Mesendoderm (in vitro differentiated cells): ENCODE results near the gene HAL.

Experiments
- DNase-seq: peaks from one replicate; pipeline ENCODE4 v3.0.0; 2013
- H2AK5ac ChIP-seq: 2 replicates; pipeline ENCODE4 v1.6.1; 2013; ENCODE audit warnings: low read length, inconsistent platforms
- H2BK120ac ChIP-seq: 2 replicates; pipeline ENCODE4 v1.6.1; 2013; ENCODE audit warnings: low read depth, mild to moderate bottlenecking, low read length, moderate library complexity, mixed read lengths
- H2BK15ac ChIP-seq: replicated peaks from 2 replicates; pipeline ENCODE4 v1.6.1; 2013; ENCODE audit warnings: low read depth, mild to moderate bottlenecking, moderate library complexity
- H2BK5ac ChIP-seq: 2 replicates; pipeline ENCODE4 v1.6.1; 2013; ENCODE audit warnings: low read length, inconsistent platforms
- H3K18ac ChIP-seq: 2 replicates; pipeline ENCODE4 v1.6.1; 2013; ENCODE audit warnings: mild to moderate bottlenecking, low read length, mixed read lengths
- H3K23ac ChIP-seq: one replicate; pipeline ENCODE4 v1.6.1; 2013; ENCODE audit warnings: low read length
- H3K27ac ChIP-seq: 2 replicates; pipeline ENCODE4 v1.5.1; 2013; ENCODE audit warnings: low read depth, mild to moderate bottlenecking, inconsistent platforms, low read length, moderate library complexity
- H3K27me3 ChIP-seq: 2 replicates; pipeline ENCODE4 v1.6.1; 2013; ENCODE audit warnings: low read length, control low read depth, mild to moderate bottlenecking, inconsistent platforms; ENCODE audit not compliant: insufficient read depth, poor library complexity
- H3K36me3 ChIP-seq: 2 replicates; pipeline ENCODE4 v1.6.1; 2013; ENCODE audit warnings: low read length, inconsistent platforms; ENCODE audit not compliant: control insufficient read depth, insufficient read depth
- H3K4ac ChIP-seq: one replicate; pipeline ENCODE4 v1.6.1; 2013; ENCODE audit warnings: low read depth, mild to moderate bottlenecking, low read length, moderate library complexity
- H3K4me1 ChIP-seq: 2 replicates; pipeline ENCODE4 v1.6.1; 2013; ENCODE audit warnings: low read depth, low read length, inconsistent platforms; ENCODE audit not compliant: control insufficient read depth
- H3K4me2 ChIP-seq: 2 replicates; pipeline ENCODE4 v1.6.1; 2013; ENCODE audit warnings: low read length
- H3K4me3 ChIP-seq: 2 replicates; pipeline ENCODE4 v1.5.1; 2013; ENCODE audit warnings: mild to moderate bottlenecking, low read length
- H3K56ac ChIP-seq: one replicate; pipeline ENCODE4 v1.6.1; 2013; ENCODE audit warnings: low read length
- H3K79me1 ChIP-seq: 2 replicates; pipeline ENCODE4 v1.6.1; 2013; ENCODE audit warnings: low read length, inconsistent platforms
- H3K79me2 ChIP-seq: 2 replicates; pipeline ENCODE4 v1.6.1; 2013; ENCODE audit warnings: mild to moderate bottlenecking, low read length; ENCODE audit not compliant: control insufficient read depth, insufficient read depth
- H3K9ac ChIP-seq: 2 replicates; pipeline ENCODE4 v1.6.1; 2013; ENCODE audit warnings: low read length, inconsistent platforms
- H4K5ac ChIP-seq: one replicate; pipeline ENCODE4 v1.6.1; 2013; ENCODE audit warnings: low read length
- H4K8ac ChIP-seq: one replicate; pipeline ENCODE4 v1.6.1; 2013; ENCODE audit warnings: low read depth, mild to moderate bottlenecking, control low read depth, low read length, moderate library complexity
- WGBS: extraction: QIAGEN DNeasy Blood & Tissue Kit; methylation state at CpG from one replicate; pipeline ENCODE4 v1.1.7; 2013; ENCODE audit warnings: low lambda C conversion rate, missing lambda C conversion rate; ENCODE audit not compliant: insufficient coverage; ENCODE audit errors: extremely low coverage; 5-methylcytosine and 5-hydroxymethylcytosine counted together

The HAL gene

DNA sequence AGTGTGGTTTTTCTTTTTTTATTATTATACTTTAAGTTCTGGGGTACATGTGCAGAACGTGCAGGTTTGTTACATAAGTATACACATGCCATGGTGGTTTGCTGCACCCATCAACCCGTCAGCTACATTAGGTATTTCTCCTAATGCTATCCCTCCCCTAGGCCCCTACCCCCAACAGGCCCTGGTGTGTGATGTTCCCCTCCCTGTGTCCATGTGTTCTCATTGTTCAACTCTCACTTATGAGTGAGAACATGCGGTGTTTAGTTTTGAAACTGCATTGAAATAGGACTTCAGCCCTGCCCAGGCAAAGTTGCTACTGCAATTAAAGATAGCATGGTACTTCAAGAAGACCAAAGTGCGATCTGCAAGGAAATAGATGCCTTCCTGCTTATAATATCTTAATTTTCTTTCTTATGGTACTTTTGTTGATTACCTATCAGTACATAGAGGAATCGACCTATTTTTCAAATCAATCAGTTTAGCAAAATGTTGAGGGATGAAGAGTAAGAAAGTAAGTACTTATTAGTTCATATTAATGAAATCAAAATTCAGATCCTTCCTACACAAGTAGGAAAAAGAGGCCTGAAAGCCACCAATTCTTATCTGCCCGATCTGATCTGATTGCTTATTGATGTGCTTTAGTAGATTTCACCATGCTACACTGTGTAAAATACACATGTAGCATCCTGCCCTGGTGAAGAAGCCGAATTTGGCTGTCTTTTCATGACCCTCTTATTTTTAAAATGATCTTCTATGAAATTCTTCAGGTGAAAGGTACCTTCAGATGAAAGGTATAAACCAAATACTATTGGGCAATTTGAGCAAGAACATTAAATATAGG, 37.6 kb upstream of the HAL start:
- no peak overlapping the region for H3K4ac ChIP-seq
- no peak overlapping the region for H4K8ac ChIP-seq
- H3K36me3 ChIP-seq, result no peaks in the 10 kb centered on the region
- no peak overlapping the region for H3K23ac ChIP-seq
- H2BK5ac ChIP-seq, result no peak overlapping the region
- no peak overlapping the region for H2AK5ac ChIP-seq
- H2BK120ac ChIP-seq, result no peak overlapping the region
- no peak overlapping the region for H3K18ac ChIP-seq
- WGBS, result no CpG with 5 or more reads among the region's 7 CpGs
- H3K79me1 ChIP-seq, result peaks cover 5% of the 10 kb centered on the region
- no peaks in the 10 kb centered on the region for H3K4me1 ChIP-seq
- no peak overlapping the region for H3K27ac ChIP-seq
- no peaks in the 10 kb centered on the region for H3K27me3 ChIP-seq
- no peak overlapping the region for H3K4me2 ChIP-seq
- no peak overlapping the region for H2BK15ac ChIP-seq
- no peak overlapping the region for H4K5ac ChIP-seq
- no peak for DNase-seq
- H3K9ac ChIP-seq, result no peak overlapping the region
- H3K56ac ChIP-seq, result peak overlapping the region; percentile 49
- no peak overlapping the region for H3K4me3 ChIP-seq
- no peaks in the 10 kb centered on the region for H3K79me2 ChIP-seq

DNA sequence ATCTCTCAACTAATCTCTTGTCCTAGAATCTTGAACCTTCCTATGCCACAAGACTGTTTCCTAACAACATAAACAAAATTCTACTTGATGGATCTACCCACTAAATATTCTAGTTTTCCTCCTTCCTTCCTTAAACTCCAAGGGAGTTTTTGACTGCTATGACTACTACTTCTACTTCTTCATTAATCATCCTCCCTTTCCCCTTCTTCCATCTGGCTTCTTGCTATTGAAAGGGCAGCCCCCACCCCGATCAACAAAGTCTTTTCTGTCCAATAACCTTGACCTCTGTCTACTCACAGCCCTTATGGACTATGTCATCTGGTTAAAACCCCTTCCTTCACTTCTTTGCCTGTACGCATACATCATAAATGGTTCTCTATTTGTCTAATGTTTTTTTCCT, 33.7 kb upstream of the HAL start:
- H3K36me3 ChIP-seq, result no peaks in the 10 kb centered on the region
- H2BK120ac ChIP-seq, result no peak overlapping the region
- peaks cover 3% of the 10 kb centered on the region for H3K79me1 ChIP-seq
- no peaks in the 10 kb centered on the region for H3K4me1 ChIP-seq
- WGBS, result no CpG with 5 or more reads among the region's 2 CpGs
- H3K27me3 ChIP-seq, result no peaks in the 10 kb centered on the region
- no peak overlapping the region for H3K18ac ChIP-seq
- no peak overlapping the region for H3K23ac ChIP-seq
- H3K56ac ChIP-seq, result no peak overlapping the region
- no peak overlapping the region for H3K27ac ChIP-seq
- no peak overlapping the region for H4K5ac ChIP-seq
- no peaks in the 10 kb centered on the region for H3K79me2 ChIP-seq
- no peak overlapping the region for H3K9ac ChIP-seq
- H2BK5ac ChIP-seq, result no peak overlapping the region
- no peak overlapping the region for H2AK5ac ChIP-seq
- no peak overlapping the region for H4K8ac ChIP-seq
- H3K4ac ChIP-seq, result no peak overlapping the region
- no peak overlapping the region for H3K4me2 ChIP-seq
- no peak for DNase-seq
- H2BK15ac ChIP-seq, result no peak overlapping the region
- H3K4me3 ChIP-seq, result no peak overlapping the region

DNA sequence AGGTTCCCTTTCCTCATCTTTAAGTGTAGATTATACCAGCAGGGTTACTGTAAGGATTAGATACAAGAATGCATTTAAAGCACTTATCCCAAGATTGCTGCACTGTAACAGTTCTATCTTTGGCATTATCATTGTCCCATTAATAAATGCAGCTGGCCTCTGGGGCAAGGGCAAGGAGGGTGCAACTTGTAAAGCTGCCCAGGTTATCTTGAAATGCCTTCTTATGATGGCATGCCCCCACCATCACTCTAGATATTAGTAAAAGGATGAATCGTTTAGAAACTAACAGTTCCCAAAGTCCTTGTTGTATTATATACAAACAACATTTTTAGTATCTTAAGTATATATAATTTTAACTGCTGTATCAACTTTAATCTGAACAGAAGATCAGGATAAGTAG, 32.4 kb upstream of the HAL start:
- WGBS, result no CpG with 5 or more reads among the region's 1 CpG
- Histone ChIP-seq H4K8ac (no peak overlapping the region), H3K27ac (no peak overlapping the region), H3K27me3 (no peaks in the 10 kb centered on the region), H3K4me1 (no peaks in the 10 kb centered on the region), H3K79me2 (no peaks in the 10 kb centered on the region), H3K23ac (no peak overlapping the region), H4K5ac (no peak overlapping the region), H3K4me3 (no peak overlapping the region), H3K4me2 (no peak overlapping the region), H3K4ac (no peak overlapping the region), H3K56ac (no peak overlapping the region), H3K79me1 (peaks cover 3% of the 10 kb centered on the region), H2AK5ac (no peak overlapping the region), H3K18ac (no peak overlapping the region), H2BK120ac (no peak overlapping the region), H3K36me3 (no peaks in the 10 kb centered on the region), H3K9ac (no peak overlapping the region), H2BK15ac (no peak overlapping the region), H2BK5ac (no peak overlapping the region)
- no peak for DNase-seq

DNA sequence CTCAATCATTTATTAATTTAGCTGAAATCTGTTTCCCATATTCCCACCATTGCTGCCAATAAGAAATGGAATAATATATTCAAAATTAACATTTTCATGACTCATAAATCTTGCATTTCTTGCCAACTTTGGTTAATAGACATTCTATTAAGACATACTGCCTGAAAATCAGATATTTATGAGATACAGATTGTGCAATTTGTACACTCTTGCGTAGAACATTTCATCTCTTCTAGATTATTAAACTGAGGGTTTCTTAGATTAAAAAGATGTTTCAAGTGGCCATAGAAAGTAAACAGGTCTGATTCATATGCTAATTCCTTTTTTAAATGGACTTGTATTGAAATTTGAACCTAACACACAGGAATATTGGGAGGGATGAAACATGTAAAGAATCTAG, 30.2 kb upstream of the HAL start:
- Histone ChIP-seq H2BK15ac (no peak overlapping the region), H2BK120ac (no peak overlapping the region), H3K27ac (no peak overlapping the region), H3K18ac (no peak overlapping the region), H3K4me3 (no peak overlapping the region), H3K56ac (no peak overlapping the region), H3K79me2 (no peaks in the 10 kb centered on the region), H3K23ac (no peak overlapping the region), H3K27me3 (no peaks in the 10 kb centered on the region), H2BK5ac (no peak overlapping the region), H3K4me2 (no peak overlapping the region), H3K79me1 (peaks cover 2% of the 10 kb centered on the region), H3K9ac (no peak overlapping the region), H3K36me3 (no peaks in the 10 kb centered on the region), H3K4me1 (no peaks in the 10 kb centered on the region), H4K5ac (no peak overlapping the region), H3K4ac (no peak overlapping the region), H4K8ac (no peak overlapping the region), H2AK5ac (no peak overlapping the region)
- DNase-seq, result no peak
- WGBS, result no CpG with 5 or more reads among the region's 1 CpG

DNA sequence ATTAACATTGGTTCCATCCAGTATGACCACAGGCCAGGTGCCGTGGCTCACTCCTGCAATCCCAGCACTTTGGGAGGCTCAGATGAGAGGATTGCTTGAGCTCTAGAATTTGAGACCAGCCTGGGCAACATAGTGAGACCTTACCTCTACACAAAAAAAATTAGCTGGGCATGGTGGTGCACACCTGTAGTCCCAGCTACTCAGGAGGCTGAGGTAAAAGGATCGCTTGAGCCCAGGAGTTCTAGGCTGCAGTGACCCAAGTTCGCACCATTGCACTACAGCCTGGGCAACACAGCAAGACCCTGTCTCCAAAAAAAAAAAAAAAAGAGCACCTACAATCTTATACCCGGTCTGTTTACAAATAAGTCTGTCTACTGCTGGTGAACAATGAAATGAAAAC, 29.4 kb upstream of the HAL start:
- Histone ChIP-seq H3K4me3 (no peak overlapping the region), H3K9ac (no peak overlapping the region), H3K27me3 (no peaks in the 10 kb centered on the region), H3K79me2 (no peaks in the 10 kb centered on the region), H3K4me2 (no peak overlapping the region), H3K18ac (no peak overlapping the region), H3K4me1 (no peaks in the 10 kb centered on the region), H4K5ac (no peak overlapping the region), H4K8ac (no peak overlapping the region), H3K4ac (no peak overlapping the region), H3K56ac (no peak overlapping the region), H3K79me1 (peaks cover 2% of the 10 kb centered on the region), H3K27ac (no peak overlapping the region), H2BK120ac (no peak overlapping the region), H2AK5ac (no peak overlapping the region), H3K23ac (no peak overlapping the region), H2BK5ac (no peak overlapping the region), H3K36me3 (no peaks in the 10 kb centered on the region), H2BK15ac (no peak overlapping the region)
- no CpG with 5 or more reads among the region's 4 CpGs for WGBS
- DNase-seq, result no peak
